Dedifferentiated amniotic fluid mesenchymal stem cell (primary cell): Measurements from ENCODE around the gene PFN3.

ENCODE experiments used
- DNase-seq: peaks from one replicate; pipeline ENCODE4 v3.0.0-alpha.2; 2016; ENCODE audit errors: extremely low spot score

Gene PFN3

GRCh38 chr5:177399997-177400868 is at the start of gene PFN3:
Gene PFN3, minus strand, starts transcription at chr5:177400661. Its CDS starts 85 bp downstream, at chr5:177400576.
- DNase-seq: no peak

GRCh38 chr5:177449140-177450061 is 48.9 kb upstream of the PFN3 start:
- no peak for DNase-seq

GRCh38 chr5:177448244-177448950 is 47.9 kb upstream of the PFN3 start:
- DNase-seq: no peak

- no peak for DNase-seq
Observed at GRCh38 chr5:177447611-177448243, 47.3 kb upstream of the PFN3 start.

GRCh38 chr5:177447066-177447610 is 46.7 kb upstream of the PFN3 start:
- no peak for DNase-seq

GRCh38 chr5:177446200-177447065 is 46.0 kb upstream of the PFN3 start, which contains the start of gene PRR7:
Gene PRR7, plus strand, starts transcription at chr5:177446814. Its CDS starts 8,254 bp downstream, at chr5:177455068.
- DNase-seq: no peak

GRCh38 chr5:177445917-177446199 is 45.4 kb upstream of the PFN3 start:
- no peak for DNase-seq

GRCh38 chr5:177445052-177445916 is 44.8 kb upstream of the PFN3 start:
- DNase-seq: no peak

- no peak for DNase-seq
Observed at GRCh38 chr5:177444106-177445051, 43.9 kb upstream of the PFN3 start.

- no peak for DNase-seq
Observed at GRCh38 chr5:177443144-177443983, 42.9 kb upstream of the PFN3 start.

- DNase-seq: no peak
Observed at GRCh38 chr5:177442066-177442826, 41.8 kb upstream of the PFN3 start.

- no peak for DNase-seq
Observed at GRCh38 chr5:177440990-177441780, 40.7 kb upstream of the PFN3 start.

- no peak for DNase-seq
Observed at GRCh38 chr5:177440211-177440989, 39.9 kb upstream of the PFN3 start.

- DNase-seq: no peak
Observed at GRCh38 chr5:177439518-177440053, 39.1 kb upstream of the PFN3 start.

- no peak for DNase-seq
Observed at GRCh38 chr5:177438468-177438867, 38.0 kb upstream of the PFN3 start.
